Loucy (cell line): ENCODE results near the gene GJA3.

Source experiments
- H2AFZ ChIP-seq: fragments of 200-600 bp; sonication (generic); 2 replicates; pipeline ENCODE4 v1.6.0; 2016; ENCODE audit warnings: antibody characterized with exemption, mild to moderate bottlenecking, low read length, moderate library complexity
- H3F3A ChIP-seq: fragments of 200-600 bp; 2 replicates; pipeline ENCODE4 v1.6.0; 2016; ENCODE audit warnings: antibody characterized with exemption, low read depth, mild to moderate bottlenecking
- H3K27me3 ChIP-seq: fragments of 200-600 bp; sonication (generic); 2 replicates; pipeline ENCODE4 v1.6.1; 2014; ENCODE audit warnings: low read length, mild to moderate bottlenecking; ENCODE audit not compliant: insufficient read depth, poor library complexity, severe bottlenecking
- H3K36me3 ChIP-seq: fragments of 200-600 bp; sonication (generic); 2 replicates; pipeline ENCODE4 v1.6.1; 2016; ENCODE audit warnings: low read length; ENCODE audit not compliant: insufficient read depth
- H3K4me1 ChIP-seq: fragments of 200-600 bp; sonication (generic); 2 replicates; pipeline ENCODE4 v1.5.1; 2014; ENCODE audit warnings: low read length, mild to moderate bottlenecking; ENCODE audit not compliant: insufficient read depth, poor library complexity, severe bottlenecking
- H3K4me2 ChIP-seq: fragments of 200-600 bp; sonication (generic); 2 replicates; pipeline ENCODE4 v1.6.0; 2014; ENCODE audit warnings: antibody characterized with exemption, low read length, low read depth, mild to moderate bottlenecking; ENCODE audit not compliant: poor library complexity, severe bottlenecking
- H3K4me3 ChIP-seq: fragments of 200-600 bp; sonication (generic); 2 replicates; pipeline ENCODE4 v1.5.1; 2014; ENCODE audit warnings: low read length, mild to moderate bottlenecking, mixed read lengths; ENCODE audit not compliant: poor library complexity, severe bottlenecking
- H3K79me2 ChIP-seq: fragments of 200-600 bp; sonication (generic); 2 replicates; pipeline ENCODE4 v1.6.1; 2014; ENCODE audit warnings: low read length; ENCODE audit not compliant: insufficient read depth
- H3K9ac ChIP-seq: fragments of 200-600 bp; sonication (generic); 2 replicates; pipeline ENCODE4 v1.6.0; 2014; ENCODE audit warnings: mild to moderate bottlenecking, low read depth, low read length, moderate library complexity; ENCODE audit not compliant: poor library complexity, severe bottlenecking
- H3K9me2 ChIP-seq: fragments of 200-600 bp; sonication (generic); replicated peaks from 2 replicates; pipeline ENCODE4 v1.6.1; 2016; ENCODE audit warnings: low read depth, low read length, mixed read lengths
- H3K9me3 ChIP-seq: fragments of 200-600 bp; sonication (generic); 2 replicates; pipeline ENCODE4 v1.6.1; 2014; ENCODE audit warnings: mild to moderate bottlenecking, antibody characterized with exemption, low read length, low read depth; ENCODE audit not compliant: insufficient read depth
- H4K20me1 ChIP-seq: fragments of 200-600 bp; sonication (generic); 2 replicates; pipeline ENCODE4 v1.6.0; 2014; ENCODE audit warnings: antibody characterized with exemption, low read length, mild to moderate bottlenecking; ENCODE audit not compliant: insufficient read depth, poor library complexity, severe bottlenecking
- CTCF ChIP-seq: fragments of 200-600 bp; sonication (generic); conservative IDR thresholded peaks from 2 replicates; pipeline ENCODE4 v1.5.1; 2014; ENCODE audit warnings: mild to moderate bottlenecking, antibody characterized with exemption, low read length
- EZH2phosphoT487 ChIP-seq: fragments of 200-600 bp; IDR thresholded peaks from 2 replicates; pipeline ENCODE4 v1.6.1; 2018; ENCODE audit warnings: antibody characterized with exemption, mild to moderate bottlenecking, moderate library complexity, borderline replicate concordance

The GJA3 gene

GRCh38 chr13:20109037-20109436, 51.8 kb downstream of the GJA3 start:
- no peaks in the 10 kb centered on the region for H3K9me3 ChIP-seq
- H3K4me1 ChIP-seq: no peaks in the 10 kb centered on the region
- no peaks in the 10 kb centered on the region for H3K9me2 ChIP-seq
- no peak overlapping the region for H3K4me3 ChIP-seq
- no peak overlapping the region for H3K4me2 ChIP-seq
- H4K20me1 ChIP-seq: no peaks in the 10 kb centered on the region
- no peaks in the 10 kb centered on the region for H3K79me2 ChIP-seq
- H2AFZ ChIP-seq: no peak overlapping the region
- H3K36me3 ChIP-seq: no peaks in the 10 kb centered on the region
- no peaks in the 10 kb centered on the region for H3F3A ChIP-seq
- TF ChIP-seq CTCF: no peak
- TF ChIP-seq EZH2phosphoT487: no peak
- no peak overlapping the region for H3K9ac ChIP-seq
- H3K27me3 ChIP-seq: no peaks in the 10 kb centered on the region

- no peaks in the 10 kb centered on the region for H3K9me3 ChIP-seq
- H2AFZ ChIP-seq: no peak overlapping the region
- H3K4me3 ChIP-seq: no peak overlapping the region
- H3K9me2 ChIP-seq: no peaks in the 10 kb centered on the region
- H3K4me2 ChIP-seq: no peak overlapping the region
- no peaks in the 10 kb centered on the region for H3K79me2 ChIP-seq
- H4K20me1 ChIP-seq: no peaks in the 10 kb centered on the region
- H3K27me3 ChIP-seq: no peaks in the 10 kb centered on the region
- peaks cover 8% of the 10 kb centered on the region for H3K4me1 ChIP-seq
- TF ChIP-seq EZH2phosphoT487: no peak
- TF ChIP-seq CTCF: no peak
- H3K36me3 ChIP-seq: no peaks in the 10 kb centered on the region
- no peaks in the 10 kb centered on the region for H3F3A ChIP-seq
- H3K9ac ChIP-seq: no peak overlapping the region
Observed at GRCh38 chr13:20106742-20107141, 54.1 kb downstream of the GJA3 start.

GRCh38 chr13:20105161-20105689, 55.6 kb downstream of the GJA3 start:
- H3K4me3 ChIP-seq: no peak overlapping the region
- no peaks in the 10 kb centered on the region for H3K9me2 ChIP-seq
- no peaks in the 10 kb centered on the region for H3K9me3 ChIP-seq
- no peak overlapping the region for H2AFZ ChIP-seq
- no peaks in the 10 kb centered on the region for H4K20me1 ChIP-seq
- TF ChIP-seq EZH2phosphoT487 (no peak), CTCF (no peak)
- H3K4me2 ChIP-seq: no peak overlapping the region
- H3K36me3 ChIP-seq: no peaks in the 10 kb centered on the region
- H3K79me2 ChIP-seq: no peaks in the 10 kb centered on the region
- no peak overlapping the region for H3K9ac ChIP-seq
- H3K27me3 ChIP-seq: no peaks in the 10 kb centered on the region
- H3F3A ChIP-seq: no peaks in the 10 kb centered on the region
- peaks cover 22% of the 10 kb centered on the region for H3K4me1 ChIP-seq
